GM18873 (cell line): ENCODE results near the gene GADD45GIP1.
"Not testable (repeated sequence)": the region's sequence is repeated elsewhere in the genome, so short reads cannot be mapped to it uniquely, and the experiment has no call there.

ENCODE experiments used
- ATAC-seq: cut with Tn5 transposase; IDR thresholded peaks from one replicate; pipeline ENCODE4 v1.9.1; 2021; ENCODE audit warnings: mild to moderate bottlenecking, moderate library complexity, moderate number of reproducible peaks; ENCODE audit not compliant: unreplicated experiment, low FRiP score

Gene GADD45GIP1

DNA sequence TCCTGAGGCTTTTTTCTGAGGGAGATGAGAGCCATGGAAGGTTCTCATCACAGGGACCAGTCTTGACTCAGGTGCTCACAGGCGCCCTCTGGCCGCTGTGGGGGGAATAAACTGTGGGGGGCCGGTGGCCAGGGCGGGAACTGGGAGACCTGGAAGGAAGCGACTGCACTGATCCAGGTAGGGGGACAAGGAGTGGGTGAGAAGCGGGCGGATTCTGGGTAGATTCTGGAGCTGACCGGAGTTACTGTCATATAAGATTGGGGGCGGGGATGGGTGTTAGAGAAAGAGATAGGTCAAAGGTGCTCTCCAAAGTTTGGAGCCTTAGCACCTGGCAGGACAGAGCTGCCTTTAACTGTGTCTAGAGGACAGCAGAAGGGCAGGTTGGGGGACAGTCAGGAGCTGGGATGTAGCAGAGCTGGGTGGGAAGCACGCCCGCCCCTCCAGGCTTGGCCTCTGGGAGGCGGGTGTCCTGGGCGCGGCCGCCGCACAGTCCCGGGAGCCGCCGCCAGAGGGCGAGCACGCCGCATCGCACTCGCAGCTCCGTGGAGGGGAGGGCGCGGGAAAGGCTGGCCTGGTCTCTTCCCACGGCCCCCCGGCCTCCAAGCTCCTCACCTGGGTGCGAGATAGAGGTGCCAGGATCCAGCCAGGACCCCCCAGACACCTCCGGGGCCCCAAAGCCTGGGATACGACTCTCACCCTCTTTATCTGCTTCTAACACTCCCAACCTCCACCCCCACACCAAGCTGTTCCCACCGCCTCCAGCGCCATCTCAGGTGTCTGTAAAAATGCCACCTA is 8.2 kb upstream of the GADD45GIP1 start:
- ATAC-seq = no peak

DNA sequence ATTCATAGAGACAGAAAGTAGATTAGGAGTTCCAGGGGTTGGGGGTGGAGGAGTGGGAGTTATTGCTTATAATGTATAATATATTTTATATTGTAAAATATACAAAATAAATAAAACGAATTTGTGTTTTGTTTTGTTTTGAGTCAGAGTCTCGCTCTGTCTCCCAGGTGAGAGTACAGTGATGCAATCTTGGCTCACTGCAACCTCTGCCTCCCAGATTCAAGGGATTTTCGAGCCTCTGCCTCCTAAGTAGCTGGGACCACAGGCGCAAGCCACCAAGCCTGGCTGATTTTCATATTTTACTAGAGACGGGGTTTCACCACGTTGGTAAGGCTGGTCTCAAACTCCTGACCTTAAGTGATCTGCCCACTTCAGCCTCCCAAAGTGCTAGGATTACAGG is 2.5 kb upstream of the GADD45GIP1 start:
- no peak for ATAC-seq

DNA sequence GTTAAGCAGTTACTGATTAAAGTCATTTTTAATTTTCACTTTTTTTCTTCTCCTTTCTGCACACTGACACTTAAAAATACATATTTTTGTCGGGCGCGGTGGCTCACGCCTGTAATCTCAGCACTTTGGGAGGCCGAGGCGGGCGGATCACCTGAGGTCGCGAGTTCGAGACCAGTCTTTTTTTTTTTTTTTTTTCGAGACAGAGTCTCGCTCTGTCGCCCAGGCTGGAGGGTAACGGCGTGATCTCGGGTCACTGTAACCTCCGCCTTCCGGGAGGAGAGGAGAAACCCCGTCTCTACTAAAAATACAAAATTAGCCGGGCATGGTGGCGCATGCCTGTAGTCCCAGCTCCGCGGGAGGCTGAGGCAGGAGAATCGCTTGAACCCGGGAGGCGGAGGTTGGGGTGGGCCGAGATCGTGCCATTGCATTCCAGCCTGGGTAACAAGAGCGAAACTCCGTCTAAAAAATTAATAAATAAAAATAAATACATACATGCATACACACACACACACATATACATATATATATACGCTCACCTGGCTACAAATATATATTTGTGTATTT is 448 bp upstream of the GADD45GIP1 start:
- ATAC-seq = not testable (repeated sequence)

DNA sequence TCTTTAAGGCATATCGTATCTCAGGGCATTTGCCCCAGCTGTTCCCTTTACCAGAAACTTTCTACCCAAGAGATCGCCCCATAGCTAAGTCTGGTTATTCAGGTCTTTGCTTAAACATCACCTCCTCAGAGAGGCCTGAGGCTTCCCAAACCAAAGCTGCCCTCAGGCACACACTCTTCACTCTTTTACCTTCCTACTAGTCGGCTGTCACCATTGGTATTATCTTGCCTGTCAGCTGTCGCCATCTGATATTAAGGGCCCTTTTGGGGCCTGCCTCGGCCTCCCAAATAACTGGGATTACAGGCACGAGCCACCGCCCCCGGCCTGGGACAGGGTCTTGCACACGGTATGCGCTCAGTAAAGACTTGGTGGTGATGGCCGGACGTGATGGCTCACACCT is 1.0 kb downstream of the GADD45GIP1 start:
- ATAC-seq = no peak

DNA sequence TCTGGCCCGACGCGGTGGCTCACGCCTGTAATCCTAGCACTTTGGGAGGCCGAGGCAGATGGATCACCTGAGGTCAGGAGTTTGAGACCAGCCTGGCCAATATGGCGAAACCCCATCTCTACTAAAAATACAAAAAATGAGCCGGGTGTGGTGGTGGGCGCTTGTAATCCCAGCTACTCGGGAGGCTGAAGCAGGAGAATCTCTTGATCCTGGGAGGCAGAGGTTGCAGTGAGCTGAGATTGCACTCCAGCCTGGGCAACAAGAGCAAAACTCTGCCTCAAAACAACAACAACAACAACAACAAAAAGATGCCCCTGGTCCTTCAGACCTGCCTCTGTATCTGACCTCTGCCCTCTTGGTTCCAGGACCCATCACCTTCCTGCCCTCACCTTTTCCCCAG is 1.4 kb downstream of the GADD45GIP1 start:
- ATAC-seq = not testable (repeated sequence)

DNA sequence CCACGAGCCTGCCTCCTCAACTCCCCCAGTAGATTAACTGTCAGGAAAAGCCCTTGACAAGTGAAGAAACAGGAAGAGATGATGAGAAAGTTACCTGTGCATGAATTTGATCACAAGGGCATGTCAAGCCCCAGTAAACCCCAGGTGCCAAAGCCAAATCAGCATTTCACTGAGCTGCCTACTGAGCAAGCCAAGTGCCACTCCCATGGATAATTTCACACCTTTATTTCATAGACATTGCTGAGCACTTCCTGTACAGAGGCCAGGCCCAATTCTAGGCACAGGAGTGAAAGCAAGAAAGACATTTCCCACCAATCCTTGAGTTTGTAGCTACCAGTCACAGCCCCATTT is 2.4 kb downstream of the GADD45GIP1 start:
- no peak for ATAC-seq

DNA sequence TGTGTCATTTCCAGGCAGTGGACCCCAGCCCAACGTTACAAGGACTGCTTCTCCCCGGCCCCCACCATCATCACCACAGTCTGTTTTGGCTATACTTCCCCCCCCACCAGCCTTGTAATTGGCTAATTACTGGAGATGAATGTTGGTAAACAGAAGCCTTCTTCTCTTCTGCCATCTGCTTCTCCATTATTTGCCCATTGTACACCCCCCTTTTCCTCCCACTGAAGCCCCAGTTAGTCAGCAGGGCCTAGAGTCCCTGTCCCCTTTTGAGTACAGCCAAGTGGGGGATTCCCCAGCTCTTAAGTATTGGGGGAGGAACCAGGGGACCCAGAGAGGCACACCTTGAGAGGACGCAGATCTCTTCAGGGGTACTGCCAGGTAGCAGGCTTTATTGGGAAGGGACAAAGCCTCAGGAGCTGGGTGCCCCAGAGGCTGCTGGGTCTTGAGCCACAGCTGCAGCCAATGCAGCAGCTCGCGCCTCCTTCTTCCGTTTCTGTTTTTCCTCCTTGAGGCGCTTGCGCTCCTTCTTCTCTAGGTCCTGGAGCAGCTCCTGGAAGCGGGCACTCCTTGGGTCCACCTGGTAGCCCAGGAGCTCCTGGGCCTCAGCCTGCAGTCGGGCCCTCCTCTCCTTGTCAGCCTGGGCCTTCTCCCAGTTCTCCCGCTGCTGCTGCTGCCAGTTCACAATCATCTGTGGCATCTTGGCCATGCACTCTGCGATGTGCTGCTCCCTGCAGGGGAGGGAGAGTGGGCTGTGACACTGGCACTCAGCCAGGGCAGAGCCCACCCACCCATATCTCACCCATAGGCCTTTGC is 3.0 kb downstream of the GADD45GIP1 start:
- ATAC-seq = no peak

DNA sequence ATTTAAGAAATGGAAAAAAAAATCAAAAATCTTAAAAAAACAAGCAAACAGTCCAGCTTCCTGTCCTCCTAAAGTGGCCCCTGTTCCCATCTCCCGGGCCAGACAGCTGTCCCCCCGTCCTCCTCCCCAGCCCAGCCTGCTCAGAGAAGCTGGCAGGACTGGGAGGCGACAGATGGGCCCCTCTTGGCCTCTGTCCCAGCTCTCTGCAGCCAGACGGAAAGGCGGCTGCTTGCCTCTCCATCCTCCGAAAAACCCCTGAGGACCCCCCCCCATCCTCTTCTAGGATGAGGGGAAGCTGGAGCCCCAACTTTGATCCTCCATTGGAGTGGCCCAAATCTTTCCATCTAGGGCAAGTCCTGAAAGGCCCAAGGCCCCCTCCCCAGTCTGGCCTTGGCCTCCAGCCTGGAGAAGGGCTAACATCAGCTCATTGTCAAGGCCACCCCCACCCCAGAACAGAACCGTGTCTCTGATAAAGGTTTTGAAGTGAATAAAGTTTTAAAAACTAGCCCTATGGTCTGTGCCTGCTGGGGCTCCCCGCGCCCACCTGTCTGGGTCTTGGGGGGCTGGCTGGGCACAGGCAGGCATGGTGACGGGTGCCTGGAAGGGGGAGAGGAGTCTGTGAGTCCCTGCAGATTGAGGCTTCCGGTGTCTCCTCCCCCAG is 3.8 kb downstream of the GADD45GIP1 start:
- ATAC-seq = no peak

DNA sequence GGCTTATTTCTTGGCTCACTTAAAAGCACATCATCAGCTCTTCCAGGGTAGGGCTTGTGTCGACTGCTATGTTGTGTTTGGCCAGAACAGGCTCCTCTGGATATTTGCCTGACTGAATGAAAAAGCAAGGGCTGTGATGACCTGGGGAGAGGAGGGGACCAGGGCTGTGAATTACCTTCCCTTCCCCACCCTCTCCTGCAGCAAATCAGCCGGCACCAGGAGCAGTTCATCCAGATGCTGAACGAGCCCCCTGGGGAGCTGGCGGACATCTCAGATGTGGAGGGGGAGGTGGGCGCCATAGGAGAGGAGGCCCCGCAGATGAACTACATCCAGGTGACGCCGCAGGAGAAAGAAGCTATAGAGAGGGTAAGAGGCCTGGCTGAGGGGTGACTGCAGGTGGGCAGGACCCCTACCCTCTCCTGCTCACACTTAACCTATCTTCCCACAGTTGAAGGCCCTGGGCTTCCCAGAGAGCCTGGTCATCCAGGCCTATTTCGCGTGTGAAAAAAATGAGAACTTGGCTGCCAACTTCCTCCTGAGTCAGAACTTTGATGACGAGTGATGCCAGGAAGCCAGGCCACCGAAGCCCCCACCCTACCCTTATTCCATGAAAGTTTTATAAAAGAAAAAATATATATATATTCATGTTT is 4.4 kb downstream of the GADD45GIP1 start:
- no peak for ATAC-seq

DNA sequence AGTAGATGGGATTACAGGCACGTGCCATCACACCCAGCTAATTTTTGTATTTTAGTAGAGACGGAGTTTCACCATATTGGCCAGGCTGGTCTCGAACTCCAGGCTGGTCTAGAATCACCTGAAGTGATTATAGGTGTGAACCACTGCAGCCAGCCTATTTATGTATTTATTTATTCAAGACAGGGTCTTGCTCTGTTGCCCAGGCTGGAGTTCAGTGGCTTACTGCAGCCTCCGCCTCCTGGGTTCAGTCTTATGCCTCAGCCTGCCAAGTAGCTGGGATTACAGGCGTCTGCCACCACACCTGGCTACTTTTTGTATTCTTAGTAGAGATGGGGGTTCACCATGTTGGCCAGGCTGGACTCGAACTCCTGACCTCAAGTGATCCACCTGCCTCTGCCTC is 5.0 kb downstream of the GADD45GIP1 start:
- not testable (repeated sequence) for ATAC-seq

DNA sequence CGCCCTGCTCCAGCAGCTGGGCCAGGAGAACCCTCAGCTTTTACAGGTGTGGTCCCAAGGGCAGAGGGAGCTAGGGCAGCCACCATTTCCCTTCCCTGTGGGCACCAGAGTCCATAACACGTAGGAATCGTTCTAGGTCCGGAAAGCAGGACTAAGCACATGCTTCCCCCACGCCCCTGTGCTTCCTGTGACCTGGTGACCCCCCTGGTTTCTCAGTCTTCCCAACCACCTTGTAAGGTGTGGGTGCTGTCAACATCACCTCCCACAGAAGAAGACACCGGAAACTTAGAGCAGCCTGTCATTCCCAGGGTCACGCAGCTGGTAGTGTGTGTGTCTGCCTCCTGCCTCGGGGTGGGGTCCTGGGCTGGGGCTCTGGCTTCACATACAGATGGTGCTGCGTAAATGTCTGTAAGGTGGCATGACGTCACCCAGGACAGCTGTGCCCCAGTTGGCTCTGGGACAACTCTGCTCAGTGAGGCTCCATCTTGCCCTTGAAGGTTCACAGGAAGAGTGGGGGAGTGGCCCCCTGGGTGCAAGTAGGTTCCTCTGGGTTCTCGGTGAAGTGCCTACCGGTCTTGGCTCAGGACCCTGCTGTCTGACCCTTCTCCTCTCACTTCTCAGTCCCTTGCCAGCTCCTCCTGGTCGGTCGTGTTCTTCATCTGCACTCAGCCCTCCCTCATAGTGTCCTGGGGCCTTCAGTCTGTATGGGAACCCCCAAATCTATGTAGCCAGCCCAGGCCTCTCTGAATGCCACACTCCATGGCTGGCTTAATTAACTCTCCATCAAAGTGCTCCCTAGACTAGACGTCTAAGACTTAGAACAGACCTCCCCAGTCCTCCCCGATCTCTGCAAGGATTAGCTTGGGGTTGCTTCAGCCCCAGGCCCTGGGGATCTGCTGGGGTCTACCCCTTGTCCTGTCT is 7.4 kb downstream of the GADD45GIP1 start:
- no peak for ATAC-seq

DNA sequence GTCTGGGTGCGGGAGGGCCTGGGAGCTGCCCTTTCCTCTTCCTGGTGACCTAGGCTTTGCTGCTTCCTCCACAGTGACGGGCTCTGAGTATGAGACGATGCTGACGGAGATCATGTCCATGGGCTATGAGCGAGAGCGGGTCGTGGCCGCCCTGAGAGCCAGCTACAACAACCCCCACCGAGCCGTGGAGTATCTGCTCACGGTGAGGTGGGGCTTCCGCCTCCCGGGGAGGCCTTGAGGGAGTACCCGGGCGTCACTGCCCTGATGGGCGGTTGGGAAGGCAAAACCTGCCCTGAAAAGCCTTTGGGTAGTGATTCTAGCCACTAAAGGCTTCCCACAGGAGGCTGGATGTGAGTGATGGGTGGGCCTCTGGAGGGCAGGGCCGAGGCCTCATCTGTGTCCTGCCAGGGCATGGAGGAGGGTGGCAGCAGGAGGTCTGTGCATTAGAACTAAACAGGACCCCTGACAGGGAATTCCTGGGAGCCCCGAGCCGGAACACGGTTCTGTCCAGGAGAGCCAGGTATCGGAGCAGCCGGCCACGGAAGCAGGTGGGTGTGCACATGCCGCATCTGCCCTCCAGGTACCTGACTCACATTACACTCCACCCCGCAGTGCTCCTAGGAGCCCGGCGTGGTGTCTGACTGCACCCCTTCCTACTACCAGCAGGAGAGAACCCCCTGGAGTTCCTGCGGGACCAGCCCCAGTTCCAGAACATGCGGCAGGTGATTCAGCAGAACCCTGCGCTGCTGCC is 8.2 kb downstream of the GADD45GIP1 start:
- no peak for ATAC-seq

DNA sequence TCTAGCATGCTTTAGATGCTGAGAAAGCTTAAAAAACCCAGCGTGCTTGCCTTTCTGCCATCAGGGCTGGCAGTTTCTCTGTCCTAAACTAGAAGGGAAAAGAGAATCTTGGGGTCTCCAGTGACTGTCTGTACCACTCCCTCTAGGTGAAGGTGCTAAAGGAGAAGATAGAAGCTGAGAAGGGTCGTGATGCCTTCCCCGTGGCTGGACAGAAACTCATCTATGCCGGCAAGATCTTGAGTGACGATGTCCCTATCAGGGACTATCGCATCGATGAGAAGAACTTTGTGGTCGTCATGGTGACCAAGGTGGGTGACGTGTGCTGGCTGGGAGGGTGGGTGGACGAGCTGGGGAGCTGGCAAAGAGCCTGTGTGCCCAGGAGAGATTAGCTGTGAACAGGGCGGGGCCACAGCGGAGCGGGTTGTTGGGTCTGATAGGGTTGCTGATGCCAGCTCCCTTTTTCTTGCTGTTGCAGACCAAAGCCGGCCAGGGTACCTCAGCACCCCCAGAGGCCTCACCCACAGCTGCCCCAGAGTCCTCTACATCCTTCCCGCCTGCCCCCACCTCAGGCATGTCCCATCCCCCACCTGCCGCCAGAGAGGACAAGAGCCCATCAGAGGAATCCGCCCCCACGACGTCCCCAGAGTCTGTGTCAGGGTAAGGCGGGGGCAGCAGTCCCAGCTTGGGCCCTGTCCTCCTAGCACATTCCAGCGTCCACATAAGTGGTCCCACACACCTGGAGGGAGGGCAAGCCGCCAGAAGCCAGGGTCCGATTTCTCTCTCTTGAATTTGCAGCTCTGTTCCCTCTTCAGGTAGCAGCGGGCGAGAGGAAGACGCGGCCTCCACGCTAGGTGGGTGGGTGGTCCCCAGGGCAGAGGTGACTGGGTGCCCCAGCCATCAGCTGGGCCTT is 9.1 kb downstream of the GADD45GIP1 start:
- no peak for ATAC-seq

DNA sequence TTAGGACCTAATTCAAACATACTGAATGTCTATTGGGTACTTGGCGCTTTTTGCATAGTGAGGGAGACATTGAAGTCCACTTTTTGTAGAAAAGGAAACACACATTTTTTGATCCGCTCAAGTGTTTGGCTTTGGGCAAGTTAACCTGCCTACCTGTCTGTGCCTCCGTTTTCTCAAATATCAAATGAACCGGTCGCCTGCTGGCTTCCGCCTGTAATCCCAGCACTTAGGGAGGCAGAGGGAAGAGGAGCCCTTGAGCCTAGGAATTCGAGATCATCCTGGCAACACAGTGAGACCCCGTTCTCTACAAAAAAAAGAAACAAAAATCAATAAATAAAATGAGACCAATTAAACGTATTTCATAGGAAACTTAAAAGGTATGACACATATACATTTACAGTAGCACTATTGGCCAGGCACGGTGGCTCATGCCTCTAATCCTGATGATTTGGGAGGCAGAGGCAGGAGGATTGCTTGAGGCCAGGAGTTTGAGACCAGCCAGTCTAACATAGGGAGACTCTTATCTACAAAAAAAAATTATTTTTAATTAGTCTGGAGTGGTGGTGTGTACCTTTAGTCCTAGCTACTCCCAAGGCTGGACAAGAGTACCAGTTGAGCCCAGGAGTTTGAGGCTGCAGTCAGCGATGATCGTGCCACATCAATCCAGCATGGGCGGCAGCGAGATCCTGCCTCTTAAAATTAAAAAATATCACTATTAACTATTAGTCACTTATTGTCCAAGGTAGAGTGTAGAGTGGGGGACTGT is 10.1 kb downstream of the GADD45GIP1 start:
- ATAC-seq = no peak

DNA sequence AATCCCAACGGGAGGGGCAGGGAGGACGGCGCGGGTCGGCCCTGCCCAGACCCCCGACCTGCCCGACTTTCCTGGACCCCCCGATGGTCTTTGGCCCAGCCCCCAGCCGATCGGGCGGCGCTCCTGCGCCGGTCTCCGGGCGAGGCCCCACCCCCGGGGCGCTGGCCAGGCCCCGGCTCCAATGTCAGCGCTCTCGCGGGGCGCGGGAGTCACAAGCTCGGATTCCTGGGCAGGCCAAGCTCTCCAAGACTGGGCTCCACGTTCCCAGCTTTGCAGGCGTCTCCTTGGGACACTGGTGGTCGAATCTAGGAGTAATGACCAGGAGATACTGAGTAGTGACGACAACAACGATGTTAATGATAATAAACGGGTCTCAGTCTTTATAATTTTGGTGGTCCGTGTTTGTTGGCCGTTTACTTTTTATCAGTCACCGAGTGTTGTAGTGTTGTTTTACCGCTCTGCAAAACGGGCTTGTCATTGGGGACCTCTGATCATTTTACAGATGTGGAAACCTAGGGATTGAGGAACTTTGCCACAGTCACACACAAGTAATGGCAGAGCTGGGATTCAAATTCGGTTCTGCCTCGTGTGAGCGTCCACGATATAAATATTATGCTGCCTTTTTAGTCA is 10.8 kb downstream of the GADD45GIP1 start:
- peak; percentile 20 for ATAC-seq

DNA sequence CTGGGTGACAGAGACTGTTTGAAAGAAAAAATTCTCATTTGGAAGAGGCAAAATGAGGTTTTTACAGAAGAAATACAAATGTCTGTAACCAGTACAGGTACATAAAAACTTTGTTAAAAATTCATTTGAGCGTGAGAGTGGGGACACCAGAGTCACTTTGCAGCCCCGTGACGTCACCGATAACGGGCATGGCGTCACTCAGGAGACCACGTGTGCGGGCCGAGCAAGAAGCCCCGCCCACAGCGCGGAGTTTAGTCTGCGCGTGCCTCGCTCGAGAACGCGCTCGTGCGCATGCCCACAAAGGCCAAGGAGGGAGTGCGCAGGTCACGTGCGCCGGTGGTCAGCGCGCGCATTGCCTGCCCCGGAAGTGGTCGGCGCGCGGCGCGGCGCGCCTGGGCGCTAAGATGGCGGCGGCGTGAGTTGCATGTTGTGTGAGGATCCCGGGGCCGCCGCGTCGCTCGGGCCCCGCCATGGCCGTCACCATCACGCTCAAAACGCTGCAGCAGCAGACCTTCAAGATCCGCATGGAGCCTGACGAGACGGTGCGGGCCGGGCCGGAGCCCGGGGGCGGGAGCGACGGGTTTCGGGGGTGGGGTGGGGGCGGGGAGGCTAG is 11.4 kb downstream of the GADD45GIP1 start, which contains the start of gene RAD23A:
Gene RAD23A (plus strand): TSS at position 384 of the 613 bp plus-strand sequence. CDS start 87 bp downstream, at position 471.
- ATAC-seq = peak; percentile 77
